Mesendoderm (in vitro differentiated cells): ENCODE results near the gene TRMT2A.
A peak's percentile ranks its signal among the peaks of the same experiment; 100 is the strongest.

Experiments used
- DNase-seq: peaks from one replicate; pipeline ENCODE4 v3.0.0; 2013
- H2AK5ac ChIP-seq: 2 replicates; pipeline ENCODE4 v1.6.1; 2013; ENCODE audit warnings: low read length, inconsistent platforms
- H2BK120ac ChIP-seq: 2 replicates; pipeline ENCODE4 v1.6.1; 2013; ENCODE audit warnings: low read depth, mild to moderate bottlenecking, low read length, moderate library complexity, mixed read lengths
- H2BK15ac ChIP-seq: replicated peaks from 2 replicates; pipeline ENCODE4 v1.6.1; 2013; ENCODE audit warnings: low read depth, mild to moderate bottlenecking, moderate library complexity
- H2BK5ac ChIP-seq: 2 replicates; pipeline ENCODE4 v1.6.1; 2013; ENCODE audit warnings: low read length, inconsistent platforms
- H3K18ac ChIP-seq: 2 replicates; pipeline ENCODE4 v1.6.1; 2013; ENCODE audit warnings: mild to moderate bottlenecking, low read length, mixed read lengths
- H3K23ac ChIP-seq: one replicate; pipeline ENCODE4 v1.6.1; 2013; ENCODE audit warnings: low read length
- H3K27ac ChIP-seq: 2 replicates; pipeline ENCODE4 v1.5.1; 2013; ENCODE audit warnings: low read depth, mild to moderate bottlenecking, inconsistent platforms, low read length, moderate library complexity
- H3K27me3 ChIP-seq: 2 replicates; pipeline ENCODE4 v1.6.1; 2013; ENCODE audit warnings: low read length, control low read depth, mild to moderate bottlenecking, inconsistent platforms; ENCODE audit not compliant: insufficient read depth, poor library complexity
- H3K36me3 ChIP-seq: 2 replicates; pipeline ENCODE4 v1.6.1; 2013; ENCODE audit warnings: low read length, inconsistent platforms; ENCODE audit not compliant: control insufficient read depth, insufficient read depth
- H3K4ac ChIP-seq: one replicate; pipeline ENCODE4 v1.6.1; 2013; ENCODE audit warnings: low read depth, mild to moderate bottlenecking, low read length, moderate library complexity
- H3K4me1 ChIP-seq: 2 replicates; pipeline ENCODE4 v1.6.1; 2013; ENCODE audit warnings: low read depth, low read length, inconsistent platforms; ENCODE audit not compliant: control insufficient read depth
- H3K4me2 ChIP-seq: 2 replicates; pipeline ENCODE4 v1.6.1; 2013; ENCODE audit warnings: low read length
- H3K4me3 ChIP-seq: 2 replicates; pipeline ENCODE4 v1.5.1; 2013; ENCODE audit warnings: mild to moderate bottlenecking, low read length
- H3K56ac ChIP-seq: one replicate; pipeline ENCODE4 v1.6.1; 2013; ENCODE audit warnings: low read length
- H3K79me1 ChIP-seq: 2 replicates; pipeline ENCODE4 v1.6.1; 2013; ENCODE audit warnings: low read length, inconsistent platforms
- H3K79me2 ChIP-seq: 2 replicates; pipeline ENCODE4 v1.6.1; 2013; ENCODE audit warnings: mild to moderate bottlenecking, low read length; ENCODE audit not compliant: control insufficient read depth, insufficient read depth
- H3K9ac ChIP-seq: 2 replicates; pipeline ENCODE4 v1.6.1; 2013; ENCODE audit warnings: low read length, inconsistent platforms
- H4K5ac ChIP-seq: one replicate; pipeline ENCODE4 v1.6.1; 2013; ENCODE audit warnings: low read length
- H4K8ac ChIP-seq: one replicate; pipeline ENCODE4 v1.6.1; 2013; ENCODE audit warnings: low read depth, mild to moderate bottlenecking, control low read depth, low read length, moderate library complexity
- WGBS: extraction: QIAGEN DNeasy Blood & Tissue Kit; methylation state at CpG from one replicate; pipeline ENCODE4 v1.1.7; 2013; ENCODE audit warnings: low lambda C conversion rate, missing lambda C conversion rate; ENCODE audit not compliant: insufficient coverage; ENCODE audit errors: extremely low coverage; 5-methylcytosine and 5-hydroxymethylcytosine counted together

TRMT2A gene

DNA sequence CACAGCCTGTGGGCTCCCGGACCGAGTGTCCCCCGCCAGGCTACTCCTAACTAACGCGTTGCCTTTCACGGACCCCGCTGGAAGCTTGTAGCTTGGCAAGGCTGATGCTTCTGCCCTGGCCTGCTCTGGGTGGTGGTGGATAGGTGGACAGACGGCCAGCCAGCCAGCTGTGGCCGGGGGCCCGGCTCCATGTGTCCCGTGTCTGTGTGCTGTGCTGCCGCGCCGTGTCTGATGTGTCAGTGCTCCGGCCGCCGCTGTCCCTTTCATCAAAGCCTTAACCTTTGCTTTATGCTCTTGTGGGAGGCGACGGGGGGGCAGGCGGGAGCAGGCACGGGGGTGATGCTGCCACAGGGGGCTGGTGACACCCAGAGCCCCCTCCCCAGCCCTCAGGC lies 28.8 kb upstream of the TRMT2A start:
- Histone ChIP-seq H4K5ac (no peak overlapping the region), H3K79me1 (no peaks in the 10 kb centered on the region), H2BK15ac (no peak overlapping the region), H3K4ac (no peak overlapping the region), H2AK5ac (no peak overlapping the region), H3K36me3 (no peaks in the 10 kb centered on the region), H2BK5ac (no peak overlapping the region), H4K8ac (no peak overlapping the region), H3K4me3 (no peak overlapping the region), H3K9ac (no peak overlapping the region), H3K23ac (no peak overlapping the region), H2BK120ac (no peak overlapping the region), H3K56ac (no peak overlapping the region), H3K27ac (no peak overlapping the region), H3K79me2 (no peaks in the 10 kb centered on the region), H3K18ac (no peak overlapping the region), H3K27me3 (no peaks in the 10 kb centered on the region), H3K4me2 (no peak overlapping the region), H3K4me1 (no peaks in the 10 kb centered on the region)
- no peak for DNase-seq
- no CpG with 5 or more reads among the region's 21 CpGs for WGBS

DNA sequence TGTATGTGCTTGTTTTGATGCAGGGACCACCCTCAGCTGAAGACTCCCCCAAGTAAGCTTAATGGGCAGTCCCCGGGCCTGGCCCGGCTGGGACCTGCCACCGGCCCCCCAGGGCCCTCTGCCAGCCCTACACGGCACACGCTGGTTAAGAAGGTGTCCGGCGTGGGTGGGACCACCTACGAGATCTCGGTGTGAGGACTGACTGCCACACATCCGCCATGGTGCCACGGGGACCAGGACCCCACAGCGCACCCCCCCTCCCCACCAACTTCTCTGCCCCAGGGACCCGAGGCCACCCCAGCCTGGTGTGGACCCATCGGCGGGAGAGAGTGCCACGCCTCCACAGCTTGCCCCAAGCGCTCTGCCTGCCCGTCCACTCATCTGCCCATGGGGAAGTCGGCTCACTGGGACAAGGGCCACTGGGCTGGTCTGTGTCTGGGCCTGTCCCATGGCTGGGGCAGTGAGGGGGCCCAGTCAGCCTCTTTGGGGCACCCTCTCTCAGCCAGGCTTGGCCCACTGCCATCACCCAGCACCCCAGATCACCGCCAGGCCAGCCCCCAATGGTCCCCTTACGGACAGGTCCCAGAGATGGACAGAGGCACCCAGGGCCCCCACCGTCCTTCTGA lies 28.3 kb upstream of the TRMT2A start:
- Histone ChIP-seq H3K36me3 (no peaks in the 10 kb centered on the region), H3K27ac (no peak overlapping the region), H3K27me3 (no peaks in the 10 kb centered on the region), H3K4me3 (no peak overlapping the region), H2BK5ac (no peak overlapping the region), H3K18ac (no peak overlapping the region), H2BK15ac (no peak overlapping the region), H3K79me1 (no peaks in the 10 kb centered on the region), H3K4me1 (no peaks in the 10 kb centered on the region), H3K56ac (no peak overlapping the region), H3K9ac (no peak overlapping the region), H4K8ac (no peak overlapping the region), H4K5ac (no peak overlapping the region), H3K4me2 (no peak overlapping the region), H3K23ac (no peak overlapping the region), H3K4ac (no peak overlapping the region), H3K79me2 (no peaks in the 10 kb centered on the region), H2BK120ac (no peak overlapping the region), H2AK5ac (no peak overlapping the region)
- no CpG with 5 or more reads among the region's 22 CpGs for WGBS
- DNase-seq, result no peak

DNA sequence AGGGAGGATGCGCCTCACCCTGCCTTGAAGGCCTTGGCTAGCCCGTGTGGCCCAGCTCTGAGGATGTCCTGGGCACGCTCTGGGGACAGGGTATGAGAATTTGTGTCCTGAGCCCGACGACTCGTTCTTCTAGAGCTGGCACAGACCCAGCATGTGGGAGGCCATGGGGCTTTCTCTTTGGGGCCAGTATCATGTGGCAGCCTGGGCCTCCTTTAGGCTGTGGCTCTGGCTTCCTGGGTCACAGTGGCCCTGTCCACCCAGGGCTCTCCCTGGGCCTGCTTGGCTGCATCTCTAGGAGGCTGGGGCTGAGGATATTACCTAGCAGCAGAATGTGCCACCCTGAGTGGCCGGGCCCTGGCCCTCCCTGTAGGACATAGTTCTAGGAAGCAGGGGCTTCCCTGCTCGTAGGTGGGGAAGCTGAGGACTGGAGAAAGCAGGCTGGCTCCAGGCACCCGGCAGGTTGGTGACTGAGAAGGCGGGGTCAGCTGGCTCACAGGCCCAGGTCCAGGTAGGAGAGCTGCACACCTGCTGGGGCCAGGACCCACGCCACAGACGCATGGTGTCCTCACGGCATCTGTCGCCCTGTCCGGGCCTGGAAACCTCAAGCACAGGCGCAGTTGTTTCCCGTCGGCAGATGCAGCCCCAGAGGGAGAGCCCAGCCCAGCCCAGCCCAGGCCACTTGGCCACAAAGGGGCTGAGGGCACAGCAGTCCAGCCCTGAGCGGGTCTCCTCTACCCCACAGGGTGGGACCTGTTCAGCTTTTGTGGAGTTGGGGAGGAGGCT lies 27.0 kb upstream of the TRMT2A start:
- no CpG with 5 or more reads among the region's 19 CpGs for WGBS
- H2BK15ac ChIP-seq, result no peak overlapping the region
- H3K56ac ChIP-seq, result no peak overlapping the region
- no peaks in the 10 kb centered on the region for H3K4me1 ChIP-seq
- H3K4me3 ChIP-seq, result no peak overlapping the region
- H3K36me3 ChIP-seq, result no peaks in the 10 kb centered on the region
- H2AK5ac ChIP-seq, result no peak overlapping the region
- H3K18ac ChIP-seq, result no peak overlapping the region
- H4K8ac ChIP-seq, result no peak overlapping the region
- no peak overlapping the region for H3K4ac ChIP-seq
- H3K79me2 ChIP-seq, result no peaks in the 10 kb centered on the region
- no peak for DNase-seq
- no peak overlapping the region for H3K23ac ChIP-seq
- H3K9ac ChIP-seq, result no peak overlapping the region
- no peak overlapping the region for H3K27ac ChIP-seq
- H2BK5ac ChIP-seq, result no peak overlapping the region
- no peak overlapping the region for H2BK120ac ChIP-seq
- H3K4me2 ChIP-seq, result no peak overlapping the region
- H3K79me1 ChIP-seq, result no peaks in the 10 kb centered on the region
- H3K27me3 ChIP-seq, result no peaks in the 10 kb centered on the region
- H4K5ac ChIP-seq, result no peak overlapping the region

DNA sequence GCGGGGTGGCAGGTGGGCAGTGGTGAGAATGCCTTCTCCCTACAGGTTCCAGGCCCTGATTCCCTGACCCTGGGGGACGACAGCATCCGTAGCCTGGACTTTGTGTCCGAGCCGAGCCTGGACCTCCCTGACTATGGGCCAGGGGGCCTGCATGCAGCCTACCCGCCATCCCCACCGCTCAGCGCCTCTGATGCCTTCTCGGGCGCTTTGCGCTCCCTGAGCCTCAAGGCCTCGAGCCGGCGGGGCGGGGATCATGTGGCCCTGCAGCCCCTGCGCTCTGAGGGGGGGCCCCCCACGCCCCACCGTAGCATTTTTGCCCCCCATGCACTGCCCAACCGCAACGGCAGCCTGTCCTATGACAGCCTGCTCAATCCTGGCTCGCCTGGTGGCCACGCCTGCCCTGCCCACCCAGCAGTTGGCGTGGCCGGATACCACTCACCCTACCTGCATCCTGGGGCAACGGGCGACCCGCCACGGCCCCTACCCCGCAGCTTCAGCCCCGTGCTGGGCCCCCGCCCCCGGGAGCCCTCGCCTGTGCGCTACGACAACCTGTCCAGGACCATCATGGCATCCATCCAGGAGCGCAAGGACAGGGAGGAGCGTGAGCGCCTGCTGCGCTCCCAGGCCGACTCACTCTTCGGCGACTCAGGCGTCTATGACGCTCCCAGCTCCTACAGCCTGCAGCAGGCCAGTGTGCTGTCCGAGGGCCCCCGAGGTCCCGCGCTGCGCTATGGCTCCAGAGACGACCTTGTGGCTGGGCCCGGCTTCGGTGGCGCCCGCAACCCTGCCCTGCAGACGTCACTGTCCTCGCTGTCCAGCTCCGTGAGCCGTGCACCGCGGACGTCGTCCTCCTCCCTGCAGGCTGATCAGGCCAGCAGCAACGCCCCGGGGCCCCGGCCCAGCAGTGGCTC lies 25.9 kb upstream of the TRMT2A start:
- WGBS, result no CpG with 5 or more reads among the region's 65 CpGs
- no peak overlapping the region for H3K27ac ChIP-seq

DNA sequence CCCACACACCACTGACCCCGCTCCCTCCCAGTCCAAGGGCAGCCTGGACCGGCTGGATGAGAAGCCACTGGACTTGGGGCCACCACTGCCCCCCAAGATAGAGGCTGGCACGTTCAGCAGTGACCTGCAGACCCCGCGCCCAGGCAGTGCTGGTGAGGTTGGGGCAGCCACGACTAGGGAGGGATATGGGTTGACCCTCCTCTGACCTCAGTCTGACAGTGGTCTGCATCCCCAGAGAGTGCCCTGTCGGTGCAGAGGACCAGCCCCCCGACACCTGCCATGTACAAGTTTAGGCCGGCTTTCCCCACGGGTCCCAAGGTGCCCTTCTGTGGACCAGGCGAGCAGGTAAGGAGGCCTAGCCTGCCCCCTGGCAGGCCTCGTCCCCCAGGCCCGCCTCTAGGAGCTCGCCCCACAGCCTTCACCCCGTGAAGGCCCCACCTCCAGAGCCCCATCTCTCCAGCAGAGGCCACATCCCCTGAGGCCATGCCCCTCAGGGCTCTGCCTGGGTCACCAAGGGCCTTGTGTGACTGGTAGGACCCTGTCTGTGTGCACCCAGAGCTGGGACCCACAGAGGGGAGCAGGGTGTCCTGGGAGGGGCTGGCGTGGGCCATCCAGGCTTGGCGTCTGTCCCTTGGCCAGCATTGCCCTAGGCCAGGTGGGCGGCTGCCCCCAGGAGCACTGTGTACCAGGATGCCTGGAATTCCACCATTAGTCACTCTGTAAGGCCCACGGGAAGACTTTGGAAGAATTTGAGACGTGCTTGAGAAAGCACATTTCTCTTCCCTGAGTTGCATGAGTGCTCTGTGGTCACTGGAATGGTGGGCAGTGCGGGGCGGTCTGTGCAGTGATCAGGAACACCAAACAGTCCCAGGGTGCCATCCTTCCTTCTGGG lies 24.4 kb upstream of the TRMT2A start:
- H3K4me3 ChIP-seq, result no peak overlapping the region
- no peak overlapping the region for H3K4me2 ChIP-seq
- H4K5ac ChIP-seq, result no peak overlapping the region
- no peak overlapping the region for H2BK5ac ChIP-seq
- H3K56ac ChIP-seq, result no peak overlapping the region
- no peak overlapping the region for H2AK5ac ChIP-seq
- WGBS, result no CpG with 5 or more reads among the region's 22 CpGs
- DNase-seq, result peak; percentile 40
- no peak overlapping the region for H2BK15ac ChIP-seq
- H3K4me1 ChIP-seq, result no peaks in the 10 kb centered on the region
- no peak overlapping the region for H3K18ac ChIP-seq
- H3K79me2 ChIP-seq, result no peaks in the 10 kb centered on the region
- no peak overlapping the region for H3K4ac ChIP-seq
- no peak overlapping the region for H4K8ac ChIP-seq
- H3K79me1 ChIP-seq, result peaks cover 2% of the 10 kb centered on the region
- H3K27me3 ChIP-seq, result no peaks in the 10 kb centered on the region
- H3K36me3 ChIP-seq, result no peaks in the 10 kb centered on the region
- H3K9ac ChIP-seq, result no peak overlapping the region
- H3K23ac ChIP-seq, result no peak overlapping the region
- no peak overlapping the region for H3K27ac ChIP-seq
- no peak overlapping the region for H2BK120ac ChIP-seq

More for the DNA sequence above, 25.9 kb upstream of the TRMT2A start:
- H3K23ac ChIP-seq, result no peak overlapping the region
- H2AK5ac ChIP-seq, result no peak overlapping the region
- H3K56ac ChIP-seq, result no peak overlapping the region
- no peak for DNase-seq
- no peak overlapping the region for H2BK5ac ChIP-seq
- no peak overlapping the region for H4K8ac ChIP-seq
- no peaks in the 10 kb centered on the region for H3K27me3 ChIP-seq
- no peaks in the 10 kb centered on the region for H3K36me3 ChIP-seq
- no peak overlapping the region for H2BK15ac ChIP-seq
- no peak overlapping the region for H4K5ac ChIP-seq
- no peak overlapping the region for H3K4ac ChIP-seq
- H3K4me3 ChIP-seq, result no peak overlapping the region
- no peak overlapping the region for H3K18ac ChIP-seq
- no peak overlapping the region for H2BK120ac ChIP-seq
- no peaks in the 10 kb centered on the region for H3K4me1 ChIP-seq
- H3K9ac ChIP-seq, result no peak overlapping the region
- H3K79me2 ChIP-seq, result no peaks in the 10 kb centered on the region
- H3K4me2 ChIP-seq, result no peak overlapping the region
- no peaks in the 10 kb centered on the region for H3K79me1 ChIP-seq
